HepG2 (cell line): Measurements from ENCODE around the gene FAM167B. TPM values are rescaled to one million over a fixed set of nuclear protein-coding genes. Genes with fewer than 3 reads are reported as not detected.
A peak's percentile ranks its signal among the peaks of the same experiment; 100 is the strongest.

Experiments used
- ATAC-seq: fragments of 200-7000 bp; cut with Tn5 transposase; 3 replicates; pipeline ENCODE4 v1.9.1; 2020; ENCODE audit warnings: mild to moderate bottlenecking, moderate library complexity
- BruUV-seq: library from RNA; stranded (reverse); fragments of 400-500 nt; replicated peaks from 2 replicates; lab custom pipeline; 2021; lab: Mats Ljungman, UMichigan
- CTCF ChIA-PET: fragments of 300-600 bp; formaldehyde crosslinking; extraction: SDS; loops from one replicate; lab custom pipeline; 2021; ENCODE audit warnings: low total read pairs, inconsistent platforms, low intra/inter-chr PET ratio; lab: Yijun Ruan, JAX
- POLR2A ChIA-PET: fragments of 350-600 bp; sonication (Branson Sonifier 250); formaldehyde crosslinking; loops from one replicate; lab custom pipeline; 2020; ENCODE audit warnings: antibody characterized with exemption, inconsistent platforms; lab: Yijun Ruan, JAX
- DNase-seq: peaks from one replicate; pipeline ENCODE4 v3.0.0-alpha.2; 2015; ENCODE audit warnings: low spot score
- FAIRE-seq: peaks from 3 replicates; lab custom pipeline; 2011; peaks lifted over from hg19 to GRCh38; lab: Jason Lieb, UNC
- H2AFZ ChIP-seq: one replicate; pipeline ENCODE4 v1.6.1; 2011; ENCODE audit warnings: low read length, inconsistent platforms
- H3K27ac ChIP-seq: fragments of 300-600 bp; 3 replicates; pipeline ENCODE4 v1.8.0; 2011; ENCODE audit warnings: mixed run types, mild to moderate bottlenecking, mixed read lengths, low read length, inconsistent platforms; ENCODE audit not compliant: insufficient read depth; ENCODE audit errors: extremely low read length
- H3K27me3 ChIP-seq, 2 experiments: fragments of 200-600 bp in 1 of 2; 2 replicates in 1 of 2; 3 replicates in 1 of 2; pipeline versions ENCODE4 v1.6.0 to v1.8.0; 2011; ENCODE audit warnings: low read length in 2 of 2, mild to moderate bottlenecking in 2 of 2, moderate library complexity in 2 of 2, inconsistent platforms in 1 of 2; ENCODE audit not compliant: insufficient read depth in 2 of 2, control insufficient read depth in 1 of 2
- H3K36me3 ChIP-seq, 2 experiments: fragments of 200-600 bp in 1 of 2; replicated peaks in 1 of 2; 2 replicates in 1 of 2; 3 replicates in 1 of 2; pipeline versions ENCODE4 v1.5.1 to v1.8.0; 2011; ENCODE audit warnings: low read length in 2 of 2, inconsistent platforms in 1 of 2; ENCODE audit not compliant: insufficient read depth in 2 of 2, control insufficient read depth in 1 of 2
- H3K4me1 ChIP-seq: 2 replicates; pipeline ENCODE4 v1.5.1; 2012; ENCODE audit warnings: low read length, inconsistent platforms; ENCODE audit not compliant: insufficient read depth
- H3K4me2 ChIP-seq: 2 replicates; pipeline ENCODE4 v1.6.0; 2011; ENCODE audit warnings: low read depth, low read length, inconsistent platforms
- H3K4me3 ChIP-seq, 3 experiments: fragments of 200-600 bp in 1 of 3; sonication (generic), shearing (Covaris generic) in 1 of 3; replicated peaks in 1 of 3; 2 replicates each; pipeline ENCODE4 v1.5.1; 2011 to 2016; ENCODE audit warnings: low read length in 3 of 3, inconsistent platforms in 2 of 3, low read depth in 2 of 3, mild to moderate bottlenecking in 2 of 3, control low read depth in 1 of 3, mixed read lengths in 1 of 3; ENCODE audit not compliant: insufficient read depth in 1 of 3
- H3K79me2 ChIP-seq: one replicate; pipeline ENCODE4 v1.6.1; 2011; ENCODE audit warnings: low read length, inconsistent platforms; ENCODE audit not compliant: insufficient read depth
- H3K9ac ChIP-seq: 2 replicates; pipeline ENCODE4 v1.6.0; 2011; ENCODE audit warnings: mild to moderate bottlenecking, low read depth, low read length, inconsistent platforms; ENCODE audit not compliant: insufficient read depth
- H3K9me3 ChIP-seq: 2 replicates; pipeline ENCODE4 v1.5.1; 2012; ENCODE audit warnings: mild to moderate bottlenecking, low read length
- H4K20me1 ChIP-seq: 2 replicates; pipeline ENCODE4 v1.6.0; 2011; ENCODE audit warnings: inconsistent platforms, mild to moderate bottlenecking, low read length, moderate library complexity; ENCODE audit not compliant: insufficient read depth
- MIER3 ChIP-seq: IDR thresholded peaks from 2 replicates; pipeline ENCODE4 v1.6.1; 2016; ENCODE audit warnings: missing compliant biosample characterization, borderline replicate concordance
- ZNF646 ChIP-seq: sonication (generic); formaldehyde crosslinking; IDR thresholded peaks from 2 replicates; pipeline ENCODE4 v1.9.0; 2021; ENCODE audit warnings: mild to moderate bottlenecking, missing genetic modification reagents
- WGBS: methylation state at CpG from one replicate; pipeline ENCODE4 v1.1.6; 2017; ENCODE audit warnings: low lambda C conversion rate; 5-methylcytosine and 5-hydroxymethylcytosine counted together
- in situ Hi-C: cut with HindIII; loops from 2 replicates; pipeline ENCODE4 v1.10.0; 2017; ENCODE audit warnings: low pct_unique_long_range_greater_than_20kb; ENCODE audit not compliant: extremely low pct_ligation_motif_present
- intact Hi-C: fragments of 100-400 bp; cut with micrococcal nuclease; formaldehyde crosslinking; loops from one replicate; pipeline ENCODE4 v1.10.0; 2022; ENCODE audit not compliant: unreplicated experiment
- polyA plus RNA-seq, 8 experiments: library from polyadenylated mRNA; depleted of rRNA in 3 of 8; stranded (reverse) in 7 of 8; unstranded in 1 of 8; fragments of >200 nt; fragmentation: Illumina TruSeq in 4 of 8; extraction: Trizol in 4 of 8; gene quantifications; 2 replicates each; pipeline versions ENCODE4 v1.2.1 to v1.2.3, GENCODE V29; 2011 to 2016; ENCODE audit warnings: low read depth in 4 of 8, missing spikeins in 1 of 8, mixed read lengths in 1 of 8; ENCODE audit not compliant: insufficient read depth in 1 of 8
- total RNA-seq, 5 experiments: library from RNA; depleted of rRNA; stranded (reverse); fragments of >200 nt; fragmentation: Illumina TruSeq; extraction: Trizol; gene quantifications; 2 replicates each; pipeline ENCODE4 v1.2.3, GENCODE V29; 2016; ENCODE audit warnings: low read depth in 1 of 5

FAM167B gene
- total and polyA plus RNA-seq, 2 of the 13 experiments (the other 11 are each of a cell fraction or from before 2014, with no cell fraction given) = 0.15 to 0.70 TPM

GRCh38 chr1:32272557-32273390, 25.8 kb downstream of the FAM167B start:
- intact Hi-C loops = no loop called here
- Histone ChIP-seq H3K36me3 (no peaks in the 10 kb centered on the region), H3K9ac (no peak overlapping the region), H4K20me1 (no peaks in the 10 kb centered on the region), H3K27ac (no peak overlapping the region), H3K4me2 (0 out of 2 replicates have a peak overlapping the region, but pooled peaks have one; percentile 57), H3K27me3 (peaks cover 0 to 10% of the 10 kb centered on the region in 2 experiments; a peak in 1 of 5 replicates), H3K79me2 (no peaks in the 10 kb centered on the region), H2AFZ (no peak overlapping the region), H3K4me1 (peaks cover 21% of the 10 kb centered on the region), H3K4me3 (no peak overlapping the region), H3K9me3 (no peaks in the 10 kb centered on the region)
- FAIRE-seq (no peak), ATAC-seq (no peak), DNase-seq (no peak)
- ChIA-PET POLR2A (no interaction called here), CTCF (no interaction called here)
- BruUV-seq = no TSS peak
- WGBS = 38% methylated on average over 7 of the region's 7 CpGs
- in situ Hi-C loops = no loop called here
- no peak for TF ChIP-seq MIER3 (CRISPR knock-in tag)
- TF ChIP-seq ZNF646 (CRISPR knock-in tag) = peak; percentile 70; the same call in 1 of the 2 replicates
